ENCODE measurements around the gene SH3BGR.

GRCh38 chr21:39430016-39430415 lies 21.8 kb upstream of the SH3BGR start:
- TF ChIP-seq CTCF (IDR thresholded peaks at IDR 0.05), result no peak
- TF ChIP-seq POLR2A (IDR thresholded peaks at IDR 0.05), result no peak

Measured in body of pancreas (tissue), 4 donors.